Erythroblast (primary cell): ENCODE results near the gene QDPR.

Source experiments
- GATA1 ChIP-seq: IDR thresholded peaks from 2 replicates; pipeline ENCODE4 v1.6.1; 2011; ENCODE audit warnings: low read depth, mild to moderate bottlenecking, control low read depth, low read length, moderate library complexity
- POLR2A ChIP-seq: IDR thresholded peaks from 2 replicates; pipeline ENCODE4 v1.6.1; 2011; ENCODE audit warnings: mild to moderate bottlenecking, low read length

DNA sequence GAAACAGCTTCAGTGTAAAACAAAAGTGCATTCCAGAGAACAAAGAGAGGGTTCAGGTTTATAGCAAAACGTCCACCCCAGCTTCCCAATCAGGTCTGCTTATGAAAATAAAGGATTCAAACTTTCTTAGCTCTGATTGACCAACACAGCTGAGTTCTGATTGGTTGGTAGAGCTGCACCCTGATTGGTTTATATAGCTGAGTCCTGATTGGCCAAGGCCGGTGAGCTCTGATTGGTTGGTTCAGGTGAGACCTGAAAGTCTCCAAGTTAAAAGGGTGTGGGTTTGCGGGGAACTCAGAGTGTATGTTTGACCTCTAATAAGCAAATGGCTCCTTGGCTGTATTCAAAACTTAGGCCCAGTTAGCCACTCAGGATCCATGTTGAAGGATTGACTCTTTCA, 24.0 kb upstream of the QDPR start:
- TF ChIP-seq POLR2A (no peak), GATA1 (no peak)
